Esophagus squamous epithelium (tissue), 5 donors: ENCODE results near the gene EHMT1. TPM values are rescaled to one million over a fixed set of nuclear protein-coding genes. Genes with fewer than 3 reads are reported as not detected.

ENCODE experiments used
- DNase-seq: peaks from one replicate; lab custom pipeline; 2025; lab: John Stamatoyannopoulos, UW
- H3K27ac ChIP-seq, 4 donors: fragments of 200-600 bp; sonication (generic); one replicate each; pipeline ENCODE4 v1.5.1; 2016 to 2019; ENCODE audit warnings: mild to moderate bottlenecking in 1 of 4
- H3K27me3 ChIP-seq, 4 donors: fragments of 200-600 bp; sonication (generic); 1 replicate in 3 of 4; 2 replicates in 1 of 4; pipeline versions ENCODE4 v1.5.1 to v1.6.0; 2017 to 2021; ENCODE audit warnings: antibody characterized with exemption in 1 of 4
- H3K36me3 ChIP-seq, 3 donors: fragments of 200-600 bp; sonication (generic); one replicate each; pipeline ENCODE4 v1.5.1; 2016 to 2019
- H3K4me1 ChIP-seq, 3 donors: fragments of 200-600 bp; sonication (generic); one replicate each; pipeline ENCODE4 v1.5.1; 2017 to 2019
- H3K4me3 ChIP-seq, 4 donors: fragments of 200-600 bp; sonication (generic); 1 replicate in 3 of 4; 2 replicates in 1 of 4; pipeline ENCODE4 v1.5.1; 2016 to 2019; ENCODE audit warnings: mild to moderate bottlenecking in 2 of 4, moderate library complexity in 1 of 4
- H3K9me3 ChIP-seq, 3 donors: fragments of 200-600 bp; sonication (generic); one replicate each; pipeline ENCODE4 v1.5.1; 2016 to 2019
- CTCF ChIP-seq, 6 experiments: fragments of 450-650 bp in 4 of 6; fragments of 200-600 bp in 2 of 6; sonication (generic) in 2 of 6; IDR thresholded peaks; one replicate each; pipeline ENCODE4 v1.5.1; 2016 to 2019; ENCODE audit warnings: antibody characterized with exemption in 6 of 6, mild to moderate bottlenecking in 4 of 6, moderate library complexity in 4 of 6
- POLR2A ChIP-seq, 4 donors: fragments of 450-650 bp; IDR thresholded peaks; one replicate each; pipeline ENCODE4 v1.6.1; 2017; ENCODE audit warnings: antibody characterized with exemption in 4 of 4, mild to moderate bottlenecking in 4 of 4, moderate library complexity in 3 of 4
- WGBS, 2 donors: methylation state at CpG; one replicate each; pipeline ENCODE4 v1.1.5; 2018; 5-methylcytosine and 5-hydroxymethylcytosine counted together
- intact Hi-C: fragments of 100-400 bp; cut with DNase I; formaldehyde crosslinking; loops from one replicate; pipeline ENCODE4 v1.15.0; 2022
- total RNA-seq, 4 donors: library from RNA; depleted of rRNA; stranded (reverse); fragments of >200 nt; gene quantifications; one replicate each; pipeline ENCODE4 v1.1.0, GENCODE V29; 2016
- donor health status: DM: yes; HTN: yes; CAD: no.

EHMT1 gene
- total RNA-seq, 4 donors from 2014 or later, result 42.8 to 87.0 (median 65.0) TPM

GRCh38 chr9:137750007-137750406 lies 131.2 kb downstream of the EHMT1 start:
- H3K27ac ChIP-seq, result no peak overlapping the region
- intact Hi-C loops, result no loop called here
- no peak for DNase-seq
- no peaks in the 10 kb centered on the region for H3K27me3 ChIP-seq
- peaks cover 0 to 7% (median 0%) of the 10 kb centered on the region in 3 donors for H3K4me1 ChIP-seq
- H3K36me3 ChIP-seq, result peaks cover 15 to 84% (median 23%) of the 10 kb centered on the region in 3 donors
- TF ChIP-seq CTCF (IDR thresholded peaks at IDR 0.05) (no peak), POLR2A (IDR thresholded peaks at IDR 0.05) (no peak)
- H3K9me3 ChIP-seq, result peaks cover 0 to 2% (median 1%) of the 10 kb centered on the region in 3 donors
- WGBS, 2 donors, result 85 to 86% methylated on average over 3 of the region's 3 CpGs
- no peak overlapping the region for H3K4me3 ChIP-seq

- no peak for DNase-seq
- intact Hi-C loops, result no loop called here
- H3K36me3 ChIP-seq, result peaks cover 15 to 84% (median 26%) of the 10 kb centered on the region in 3 donors
- whole genome bisulfite sequencing, 2 donors, result 90 to 92% methylated on average over 10 of the region's 10 CpGs
- H3K9me3 ChIP-seq, result peaks cover 0 to 8% (median 7%) of the 10 kb centered on the region in 3 donors
- TF ChIP-seq CTCF (IDR thresholded peaks at IDR 0.05) (no peak), POLR2A (IDR thresholded peaks at IDR 0.05) (no peak)
- no peak overlapping the region for H3K27ac ChIP-seq
- no peak overlapping the region for H3K4me3 ChIP-seq
- H3K27me3 ChIP-seq, result no peaks in the 10 kb centered on the region
- peaks cover 0 to 7% (median 0%) of the 10 kb centered on the region in 3 donors for H3K4me1 ChIP-seq
Measured at GRCh38 chr9:137750566-137750965, 131.8 kb downstream of the EHMT1 start.

GRCh38 chr9:137751616-137752015 lies 132.8 kb downstream of the EHMT1 start:
- Histone ChIP-seq H3K27ac (no peak overlapping the region), H3K9me3 (peaks cover 0 to 8% (median 7%) of the 10 kb centered on the region in 3 donors), H3K4me1 (peaks cover 0 to under 1% (median 0%) of the 10 kb centered on the region in 3 donors), H3K36me3 (peaks cover 15 to 83% (median 18%) of the 10 kb centered on the region in 3 donors), H3K4me3 (no peak overlapping the region), H3K27me3 (no peaks in the 10 kb centered on the region)
- TF ChIP-seq POLR2A (IDR thresholded peaks at IDR 0.05) (no peak), CTCF (IDR thresholded peaks at IDR 0.05) (no peak)
- intact Hi-C loops, result no loop called here
- 92 to 95% methylated on average over 5 of the region's 5 CpGs for WGBS, 2 donors
- DNase-seq, result no peak

- no peak overlapping the region for H3K4me3 ChIP-seq
- WGBS, 2 donors, result 91 to 95% methylated on average over 12 to 13 of the region's 14 CpGs
- DNase-seq, result no peak
- H3K27me3 ChIP-seq, result no peaks in the 10 kb centered on the region
- intact Hi-C loops, result no loop called here
- peaks cover 0 to 8% (median 7%) of the 10 kb centered on the region in 3 donors for H3K9me3 ChIP-seq
- H3K4me1 ChIP-seq, result peaks cover 0 to 8% (median 0%) of the 10 kb centered on the region in 3 donors
- TF ChIP-seq CTCF (IDR thresholded peaks at IDR 0.05) (no peak), POLR2A (IDR thresholded peaks at IDR 0.05) (no peak)
- peaks cover 13 to 83% (median 15%) of the 10 kb centered on the region in 3 donors for H3K36me3 ChIP-seq
- H3K27ac ChIP-seq, result no peak overlapping the region
Measured at GRCh38 chr9:137752426-137752825, 133.6 kb downstream of the EHMT1 start.

GRCh38 chr9:137753192-137753765 lies 134.5 kb downstream of the EHMT1 start:
- 86 to 95% methylated on average over 11 to 20 of the region's 22 CpGs for WGBS, 2 donors
- H3K4me1 ChIP-seq, result peaks cover 0 to 10% (median 0%) of the 10 kb centered on the region in 3 donors
- no peak for DNase-seq

More at GRCh38 chr9:137753192-137753765, 134.5 kb downstream of the EHMT1 start:
- H3K27me3 ChIP-seq, result no peaks in the 10 kb centered on the region
- peaks cover 11 to 83% (median 19%) of the 10 kb centered on the region in 3 donors for H3K36me3 ChIP-seq
- no peak overlapping the region for H3K27ac ChIP-seq
- intact Hi-C loops, result no loop called here
- no peak for TF ChIP-seq CTCF (IDR thresholded peaks at IDR 0.05)
- no peak for TF ChIP-seq POLR2A (IDR thresholded peaks at IDR 0.05)
- peaks cover 0 to 8% (median 7%) of the 10 kb centered on the region in 3 donors for H3K9me3 ChIP-seq
- H3K4me3 ChIP-seq, result no peak overlapping the region
